ENCODE measurements around the gene CGNL1.

The CGNL1 gene

GRCh38 chr15:57460208-57460816 is 84.0 kb downstream of the CGNL1 start:
- no peak for DNase-seq (ENCODE audit: low spot score)

DNA sequence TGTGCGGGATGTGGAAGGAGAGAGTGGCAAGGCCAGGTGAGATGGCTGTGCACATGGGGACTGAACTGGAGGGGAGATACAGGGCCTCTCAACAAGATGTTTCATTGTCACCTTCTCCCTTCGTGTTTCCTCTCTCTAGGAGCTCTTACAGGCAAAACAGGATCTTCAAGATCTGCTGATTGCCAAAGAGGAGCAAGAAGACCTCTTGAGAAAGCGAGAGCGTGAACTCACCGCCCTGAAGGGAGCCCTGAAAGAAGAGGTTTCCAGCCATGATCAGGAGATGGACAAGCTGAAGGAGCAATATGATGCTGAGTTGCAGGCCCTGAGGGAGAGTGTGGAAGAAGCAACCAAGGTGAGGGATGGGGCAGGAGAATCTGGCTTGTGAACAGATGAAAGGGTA is 85.2 kb downstream of the CGNL1 start:
- DNase-seq (ENCODE audit: low spot score), result no peak

DNA sequence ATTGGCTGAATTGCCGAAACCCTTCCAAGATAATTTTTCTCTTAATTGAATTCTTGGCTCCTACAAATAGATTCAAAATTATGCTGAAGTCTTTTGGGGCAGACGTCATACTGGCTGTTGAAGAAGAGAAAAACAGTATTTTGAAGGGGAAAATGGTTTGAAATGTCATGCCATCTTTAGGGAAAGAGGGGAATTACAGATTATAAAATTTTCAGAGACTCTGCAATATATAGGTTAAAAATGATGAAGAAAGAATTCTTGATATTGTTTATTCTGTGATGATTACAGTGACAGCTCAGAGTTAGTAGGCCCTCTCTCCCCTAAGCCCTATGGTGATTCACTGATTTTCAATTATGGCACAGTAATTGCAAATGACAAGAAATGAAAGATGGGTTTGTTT is 86.1 kb downstream of the CGNL1 start:
- no peak for DNase-seq (ENCODE audit: low spot score)

DNA sequence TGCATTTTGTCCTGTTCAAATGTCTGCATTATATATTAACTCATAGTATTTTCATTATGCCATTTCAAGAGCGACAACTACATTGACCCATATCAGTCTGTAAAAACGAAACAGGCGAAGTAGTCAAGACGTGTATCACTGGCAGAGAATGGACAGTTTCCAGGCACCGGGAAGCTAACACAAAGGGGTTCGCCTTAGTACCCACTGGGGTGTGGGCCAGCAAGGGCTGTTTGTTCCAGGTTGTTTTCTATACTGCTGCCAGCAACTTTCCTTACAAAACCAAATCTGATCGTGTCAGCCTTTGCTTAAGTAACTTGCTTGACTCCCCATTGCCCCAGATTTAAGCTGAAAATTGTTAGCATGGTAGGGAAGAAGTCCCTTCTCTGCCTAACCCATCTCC is 87.1 kb downstream of the CGNL1 start:
- DNase-seq (ENCODE audit: low spot score), result no peak

DNA sequence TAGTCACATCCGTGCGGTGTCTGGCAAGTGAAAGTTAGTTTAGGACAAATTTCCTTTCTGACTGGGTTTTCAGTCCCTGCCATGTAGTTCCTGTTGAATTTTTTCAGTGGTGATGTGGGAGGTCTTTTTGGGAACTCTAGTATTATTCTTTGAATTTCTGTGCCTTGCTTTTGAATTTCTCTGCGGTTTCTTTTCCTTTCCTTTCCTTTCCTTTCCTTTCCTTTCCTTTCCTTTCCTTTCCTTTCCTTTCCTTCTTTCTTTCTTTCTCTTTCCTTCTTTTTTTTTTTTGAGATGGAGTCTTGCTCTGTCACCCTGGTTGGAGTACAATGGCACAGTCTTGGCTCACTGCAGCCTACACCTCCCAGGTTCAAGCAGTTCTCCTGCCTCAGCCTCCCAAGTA is 88.2 kb downstream of the CGNL1 start:
- no peak for DNase-seq (ENCODE audit: low spot score)

GRCh38 chr15:57468486-57468885 is 92.2 kb downstream of the CGNL1 start:
- no peak for DNase-seq (ENCODE audit: low spot score)

DNA sequence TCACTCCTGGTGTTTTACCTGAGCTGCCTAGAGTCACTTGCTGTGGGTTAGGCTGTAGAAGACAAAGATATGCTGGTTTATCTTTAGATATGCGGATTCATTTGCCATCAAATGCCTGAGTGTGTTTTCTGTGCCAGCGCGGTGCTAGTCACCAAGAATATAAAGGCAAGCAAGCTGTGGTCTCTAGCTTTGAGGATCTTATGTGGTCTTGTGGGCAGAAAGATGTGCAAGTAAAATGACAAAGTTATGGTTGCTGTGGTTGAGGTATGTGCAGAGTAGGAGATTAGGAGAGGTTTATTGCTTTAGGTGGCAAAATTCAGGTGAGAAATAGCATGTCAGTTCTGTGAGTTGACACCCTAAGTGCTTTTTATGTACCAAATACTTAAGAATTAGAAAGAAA is 94.2 kb downstream of the CGNL1 start:
- no peak for DNase-seq (ENCODE audit: low spot score)

GRCh38 chr15:57472861-57473260 is 96.6 kb downstream of the CGNL1 start:
- DNase-seq (ENCODE audit: low spot score), result no peak

GRCh38 chr15:57476533-57476975 is 100.2 kb downstream of the CGNL1 start:
- DNase-seq (ENCODE audit: low spot score), result no peak

DNA sequence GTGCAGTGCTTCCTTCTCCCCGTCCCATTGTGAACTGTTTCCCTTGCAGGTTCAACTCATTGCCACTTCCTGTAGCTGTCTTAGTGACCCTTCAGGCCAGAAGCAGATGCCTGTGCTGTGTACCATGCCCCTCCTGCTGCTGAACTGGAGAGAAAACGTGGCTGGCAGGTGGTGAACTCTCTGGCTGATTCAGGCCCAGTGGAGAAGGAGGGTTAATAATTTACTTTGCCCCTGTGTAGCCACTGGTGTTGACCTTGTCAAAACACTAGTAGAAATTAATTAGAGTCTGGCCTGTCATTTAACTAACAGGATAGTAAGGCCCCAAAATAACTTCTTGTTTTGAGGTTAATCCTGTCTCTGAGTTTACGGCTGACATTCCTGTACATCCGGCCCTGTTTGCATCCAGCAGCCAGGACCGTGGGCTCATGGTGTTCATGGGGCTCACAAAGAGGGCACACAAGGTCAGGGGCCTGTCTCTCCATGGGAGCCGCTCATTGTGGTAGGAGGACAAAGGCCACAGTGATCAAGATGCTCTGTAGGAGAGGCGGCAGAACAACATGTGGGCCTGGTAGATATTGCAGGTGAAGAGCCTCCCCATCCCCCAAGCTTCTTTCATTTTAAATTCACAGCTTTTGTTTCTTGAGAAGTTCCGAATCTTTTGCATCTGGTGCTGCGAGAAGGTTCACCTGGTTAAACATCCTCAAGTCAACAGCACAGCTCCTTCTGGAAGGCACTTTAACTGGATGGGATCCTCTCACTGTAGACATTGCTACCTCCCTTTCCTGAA is 101.6 kb downstream of the CGNL1 start:
- no peak for DNase-seq (ENCODE audit: low spot score)

DNA sequence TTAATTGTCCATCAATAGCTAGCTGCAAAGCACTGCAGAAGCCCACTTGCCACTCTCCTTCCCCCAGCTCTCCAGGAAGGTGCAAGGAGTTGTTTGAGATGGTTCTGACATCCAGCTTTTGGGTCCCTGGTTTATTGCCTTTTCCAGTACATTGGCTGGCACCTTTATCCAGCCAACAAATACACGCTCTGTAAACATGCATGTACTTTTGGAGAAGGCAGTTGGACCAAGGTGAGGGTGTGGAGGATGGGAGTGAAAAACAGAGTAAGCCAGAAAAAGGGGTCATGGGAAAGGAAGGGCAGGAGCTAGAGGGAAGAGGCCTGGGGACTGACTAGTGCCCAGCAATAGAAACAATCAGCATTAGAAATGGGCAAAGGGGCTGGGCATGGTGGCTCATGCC is 102.7 kb downstream of the CGNL1 start:
- DNase-seq (ENCODE audit: low spot score), result no peak

DNA sequence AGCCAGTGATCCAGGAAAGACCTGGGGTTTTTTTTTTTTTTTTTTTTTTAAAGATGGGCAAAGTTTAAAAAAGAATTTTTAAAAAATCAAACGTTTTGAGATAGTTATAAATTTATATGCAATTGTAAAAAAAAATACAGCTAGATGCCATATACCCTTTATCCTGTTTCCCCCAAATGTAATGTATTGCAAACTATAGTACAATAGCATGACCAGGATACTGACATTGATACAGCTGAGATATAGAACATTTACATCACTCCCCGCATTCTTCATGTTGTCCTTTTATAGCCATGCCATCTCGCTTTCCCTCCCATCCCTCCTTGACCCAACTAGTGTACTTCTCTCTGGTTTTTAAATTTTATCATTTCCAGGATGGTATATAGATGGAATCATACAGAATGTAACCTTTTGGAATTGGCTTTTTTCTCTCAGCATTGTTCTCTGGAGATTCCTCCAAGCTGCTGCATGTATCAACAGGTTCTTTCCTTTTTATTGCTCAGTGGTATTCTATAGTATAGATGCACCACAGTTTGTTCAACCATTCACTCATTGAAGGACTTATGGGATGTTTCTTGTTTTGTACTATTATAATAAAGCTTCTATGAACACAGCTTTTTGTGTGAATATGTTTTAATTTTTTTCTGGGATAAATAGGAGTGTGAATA is 104.9 kb downstream of the CGNL1 start:
- DNase-seq (ENCODE audit: low spot score), result no peak

DNA sequence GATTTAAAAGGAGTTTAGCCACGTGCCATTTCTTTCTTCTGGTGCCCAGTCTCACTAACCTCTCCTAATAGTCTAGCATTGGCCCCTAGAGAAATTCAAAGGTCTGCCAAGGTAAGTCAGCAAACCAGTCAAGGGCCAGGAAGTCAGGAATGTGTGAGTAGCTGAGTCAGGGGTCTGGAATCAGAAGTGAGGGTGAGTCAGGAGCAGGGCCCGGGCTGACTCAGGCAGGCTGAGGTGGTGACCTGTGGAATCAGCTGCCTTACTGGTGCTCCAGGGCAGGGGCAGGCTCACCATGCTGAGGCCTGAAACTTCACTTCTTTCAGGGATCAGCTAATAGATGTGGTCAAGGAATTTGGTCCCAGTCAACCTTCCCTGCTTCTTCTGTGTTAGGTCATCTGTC is 109.6 kb downstream of the CGNL1 start:
- DNase-seq (ENCODE audit: low spot score), result no peak

DNA sequence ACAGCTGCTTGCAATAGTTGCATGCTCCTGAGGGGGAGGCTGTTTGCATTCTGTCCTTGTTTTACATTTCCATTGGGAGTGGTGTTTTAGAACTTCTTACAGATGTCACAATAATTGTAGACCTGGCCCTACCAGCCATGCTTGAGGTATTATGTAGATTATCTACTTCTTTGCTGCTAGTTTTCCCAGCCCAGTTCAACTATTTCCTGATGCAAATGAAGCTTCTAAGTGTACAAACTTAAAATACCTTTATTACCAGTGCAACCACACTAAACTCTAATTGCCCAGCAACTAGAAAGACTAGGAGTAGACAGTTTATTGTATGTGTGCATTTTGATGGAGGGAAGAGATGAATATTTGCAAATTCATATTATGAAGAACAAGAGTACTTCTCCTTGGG is 110.5 kb downstream of the CGNL1 start:
- DNase-seq (ENCODE audit: low spot score), result no peak

DNA sequence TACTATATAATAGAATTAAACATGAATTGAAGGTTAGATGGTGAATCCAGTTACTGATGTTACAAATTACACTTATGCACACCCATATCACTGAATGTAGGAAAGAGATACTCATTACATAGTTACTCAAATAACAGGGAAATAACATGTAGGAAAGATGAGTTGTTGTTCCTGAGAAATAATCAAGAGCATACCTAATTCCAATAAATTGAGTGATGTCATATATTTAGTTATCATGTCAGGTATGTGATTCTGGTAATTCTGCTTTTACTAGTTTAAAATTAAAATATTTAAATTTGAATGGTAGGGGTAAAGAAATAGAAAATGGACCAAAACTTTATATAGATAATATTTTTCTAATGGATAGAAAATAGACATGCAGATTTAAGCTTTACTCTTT is 112.8 kb downstream of the CGNL1 start:
- no peak for DNase-seq (ENCODE audit: low spot score)

- no peak for DNase-seq (ENCODE audit: low spot score)
Observed at GRCh38 chr15:57493351-57493750, 117.0 kb downstream of the CGNL1 start.

GRCh38 chr15:57494581-57494980 is 118.3 kb downstream of the CGNL1 start:
- DNase-seq (ENCODE audit: low spot score), result no peak

DNA sequence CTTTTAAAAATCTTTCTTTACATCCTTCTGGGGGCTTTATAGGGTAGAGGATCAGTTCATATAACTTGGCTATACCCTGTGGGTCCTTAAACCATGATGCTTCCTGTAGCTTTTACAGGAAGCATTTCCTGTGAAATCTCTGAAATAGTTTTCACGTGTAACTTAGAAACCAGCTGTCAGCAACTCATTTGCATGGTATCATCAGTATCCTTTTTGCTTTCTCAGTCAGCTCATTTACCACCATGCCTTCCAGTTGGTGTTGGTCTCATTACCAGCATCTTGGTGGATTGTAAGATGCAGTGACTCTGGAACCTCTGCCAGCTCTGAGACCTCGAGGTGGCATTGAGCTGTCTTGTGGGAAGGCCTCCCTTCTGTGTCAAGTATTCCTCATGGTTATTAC is 118.7 kb downstream of the CGNL1 start:
- DNase-seq (ENCODE audit: low spot score), result no peak

DNA sequence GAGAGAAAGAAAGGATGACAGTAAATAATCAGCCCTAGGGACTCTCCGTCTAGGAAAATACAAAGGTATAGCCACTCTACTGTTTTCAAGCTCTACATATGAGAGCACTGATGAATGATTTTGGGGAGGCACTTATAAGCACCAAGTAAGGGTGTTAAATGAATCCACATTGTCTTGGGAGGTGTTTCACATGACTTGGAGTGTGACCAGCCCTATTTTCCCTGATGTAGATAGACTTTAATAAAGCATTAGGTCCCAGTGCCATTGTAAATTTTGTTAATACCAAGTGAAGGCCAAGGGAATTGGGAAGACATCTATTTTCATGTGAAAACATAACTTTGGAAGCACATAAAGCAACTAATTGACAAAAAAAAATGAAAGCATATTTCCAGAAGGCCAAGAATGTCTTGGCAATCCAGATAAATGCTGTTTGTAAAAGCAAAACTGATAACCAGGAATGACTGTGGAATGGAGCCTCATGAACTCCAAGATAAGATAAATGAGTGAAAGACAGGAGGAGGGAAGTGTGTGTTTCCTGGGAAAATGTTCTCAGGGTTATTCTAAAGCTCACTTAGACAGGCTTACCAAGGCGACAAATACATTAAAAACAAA is 119.4 kb downstream of the CGNL1 start:
- DNase-seq (ENCODE audit: low spot score), result no peak

DNA sequence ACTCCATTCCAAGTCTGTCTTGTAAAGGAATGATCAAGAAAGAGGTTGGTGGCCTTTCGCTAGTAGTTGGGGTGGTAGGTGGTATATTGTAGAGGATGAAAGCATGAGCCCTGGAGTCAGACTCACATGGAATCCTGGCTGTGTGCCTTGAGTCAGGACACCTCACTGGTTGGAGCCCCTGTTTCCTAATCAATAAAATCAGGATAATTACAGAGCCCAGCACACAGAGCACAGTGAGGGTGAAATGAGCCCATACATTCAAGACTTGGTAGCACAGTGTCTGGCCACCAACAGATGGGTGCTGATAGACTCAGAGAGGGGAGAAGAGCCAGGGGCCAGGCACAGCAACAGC is 120.3 kb downstream of the CGNL1 start:
- no peak for DNase-seq (ENCODE audit: low spot score)

DNA sequence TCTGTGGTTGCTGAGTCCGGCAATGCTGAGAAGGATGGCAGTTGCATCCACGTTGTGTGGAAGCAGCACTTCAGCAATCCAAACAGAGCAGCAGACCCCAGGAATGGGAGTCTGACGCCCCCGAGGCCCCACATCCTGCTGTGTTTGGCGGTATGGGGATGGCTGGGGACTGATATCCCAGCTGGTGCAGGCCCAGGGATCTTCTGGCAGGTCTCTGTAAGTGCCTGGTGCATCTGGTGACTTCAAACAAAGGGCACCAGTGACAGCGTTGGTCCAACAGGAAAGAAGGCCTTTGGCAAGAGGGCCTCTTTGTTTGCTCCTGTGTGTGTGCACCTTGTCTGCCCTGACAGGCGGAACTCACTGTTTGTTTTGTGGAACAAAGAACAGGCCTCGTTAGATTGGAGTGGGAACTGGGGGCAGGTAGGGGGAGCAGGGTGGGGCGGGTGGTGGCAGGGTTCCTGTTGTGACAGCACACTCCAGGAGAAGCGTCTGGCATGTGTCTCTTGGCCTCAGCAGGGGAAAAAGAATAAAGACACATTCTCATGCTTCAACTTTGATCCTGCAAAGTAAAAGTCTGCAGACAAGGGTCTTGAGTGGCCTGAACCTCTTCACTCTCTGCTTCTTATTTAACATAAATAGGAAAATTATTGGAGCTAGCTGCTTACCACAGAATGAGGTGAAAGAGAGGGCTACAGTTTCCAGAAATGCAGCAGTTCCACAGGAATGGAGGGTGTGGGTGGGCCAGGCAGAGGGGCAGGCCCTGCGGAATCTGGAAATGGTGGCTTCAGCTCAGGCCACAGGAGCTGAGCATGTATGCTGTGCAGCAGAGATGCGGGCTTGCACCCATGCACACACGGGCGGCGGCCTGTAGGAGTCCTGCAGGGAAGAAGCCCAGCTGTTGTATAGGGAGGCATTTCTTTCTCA is 120.9 kb downstream of the CGNL1 start:
- DNase-seq (ENCODE audit: low spot score), result no peak

DNA sequence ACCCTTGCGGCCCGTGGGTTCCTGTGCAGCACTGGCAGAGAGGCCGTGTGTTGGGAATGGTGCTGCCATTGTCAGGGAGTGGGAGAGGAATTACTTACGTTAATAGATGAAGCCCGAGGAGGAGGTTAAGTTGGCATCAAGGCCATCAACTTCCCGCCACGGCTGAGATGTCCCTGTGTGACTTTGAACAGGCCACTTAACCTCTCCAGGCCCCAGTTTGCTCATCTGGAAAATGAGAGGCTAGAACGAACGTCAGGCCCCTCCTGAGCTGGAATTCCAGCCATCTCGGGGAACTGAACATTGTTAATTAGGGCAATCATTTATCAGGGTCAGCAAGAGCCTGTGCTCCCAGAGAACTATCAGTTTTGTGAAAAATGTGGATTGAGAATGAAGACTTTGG is 124.0 kb downstream of the CGNL1 start:
- no peak for DNase-seq (ENCODE audit: low spot score)

All from CD4-positive, alpha-beta T cell treated with Interleukin-6 at 100 ng/mL for 8 hours (primary cell).